H9 (cell line): ENCODE measurements around the gene PIGX. TPM values are rescaled to one million over a fixed set of nuclear protein-coding genes. Genes with fewer than 3 reads are reported as not detected.

ENCODE experiments used
- DNase-seq: peaks from one replicate; pipeline ENCODE4 v3.0.0-alpha.2; 2017
- H2AFZ ChIP-seq: one replicate; pipeline ENCODE4 v1.6.1; 2013; ENCODE audit warnings: mild to moderate bottlenecking, low read length, control low read depth, moderate library complexity
- H2AK5ac ChIP-seq: 2 replicates; pipeline ENCODE4 v1.6.1; 2013; ENCODE audit warnings: low read length, control low read depth, mixed read lengths; ENCODE audit not compliant: insufficient read length
- H2BK120ac ChIP-seq: one replicate; pipeline ENCODE4 v1.6.1; 2013; ENCODE audit warnings: low read depth, mild to moderate bottlenecking, low read length, control low read depth, inconsistent platforms; ENCODE audit not compliant: poor library complexity, severe bottlenecking
- H2BK12ac ChIP-seq: 2 replicates; pipeline ENCODE4 v1.6.1; 2013; ENCODE audit warnings: low read length, control low read depth, mixed read lengths, low read depth; ENCODE audit not compliant: insufficient read length
- H2BK15ac ChIP-seq: 2 replicates; pipeline ENCODE4 v1.6.1; 2013; ENCODE audit warnings: low read depth, low read length, control low read depth
- H2BK20ac ChIP-seq: one replicate; pipeline ENCODE4 v1.6.1; 2013; ENCODE audit warnings: low read depth, mild to moderate bottlenecking, low read length, control low read depth, inconsistent platforms; ENCODE audit not compliant: poor library complexity, severe bottlenecking
- H2BK5ac ChIP-seq: 2 replicates; pipeline ENCODE4 v1.6.1; 2013; ENCODE audit warnings: low read length, control low read depth, mixed read lengths; ENCODE audit not compliant: insufficient read length
- H3K14ac ChIP-seq: 2 replicates; pipeline ENCODE4 v1.6.1; 2013; ENCODE audit warnings: low read length, control low read depth; ENCODE audit not compliant: insufficient read depth
- H3K18ac ChIP-seq: 2 replicates; pipeline ENCODE4 v1.6.1; 2013; ENCODE audit warnings: low read depth, mild to moderate bottlenecking, mixed read lengths, low read length, control low read depth; ENCODE audit not compliant: insufficient read length
- H3K23ac ChIP-seq: 2 replicates; pipeline ENCODE4 v1.6.1; 2013; ENCODE audit warnings: low read length, control low read depth, mixed read lengths, low read depth; ENCODE audit not compliant: insufficient read length
- H3K23me2 ChIP-seq: 2 replicates; pipeline ENCODE4 v1.6.1; 2013; ENCODE audit warnings: low read depth, mild to moderate bottlenecking, mixed read lengths, low read length, control low read depth; ENCODE audit not compliant: insufficient read length, poor library complexity, severe bottlenecking
- H3K27ac ChIP-seq: 2 replicates; pipeline ENCODE4 v1.5.1; 2013; ENCODE audit warnings: low read length, control low read depth, mixed read lengths, low read depth; ENCODE audit not compliant: insufficient read length
- H3K27me3 ChIP-seq: 2 replicates; pipeline ENCODE4 v1.6.1; 2013; ENCODE audit warnings: low read length, control low read depth, inconsistent platforms; ENCODE audit not compliant: insufficient read depth
- H3K4ac ChIP-seq: 2 replicates; pipeline ENCODE4 v1.6.1; 2013; ENCODE audit warnings: low read depth, mild to moderate bottlenecking, control low read depth, inconsistent platforms, low read length, moderate library complexity
- H3K4me1 ChIP-seq: 2 replicates; pipeline ENCODE4 v1.6.1; 2013; ENCODE audit warnings: low read length, control low read depth, inconsistent platforms; ENCODE audit not compliant: insufficient read depth
- H3K4me2 ChIP-seq: 2 replicates; pipeline ENCODE4 v1.6.1; 2013; ENCODE audit warnings: low read length, control low read depth, mixed read lengths; ENCODE audit not compliant: insufficient read length, insufficient read depth
- H3K56ac ChIP-seq: 2 replicates; pipeline ENCODE4 v1.6.1; 2013; ENCODE audit warnings: low read depth, mild to moderate bottlenecking, mixed read lengths, low read length, control low read depth; ENCODE audit not compliant: insufficient read length
- H3K79me1 ChIP-seq: 2 replicates; pipeline ENCODE4 v1.6.1; 2013; ENCODE audit warnings: low read depth, mild to moderate bottlenecking, moderate library complexity, low read length, control low read depth, inconsistent platforms; ENCODE audit not compliant: insufficient read depth, poor library complexity, severe bottlenecking
- H3K79me2 ChIP-seq: 2 replicates; pipeline ENCODE4 v1.6.1; 2013; ENCODE audit warnings: low read length, control low read depth, inconsistent platforms; ENCODE audit not compliant: insufficient read depth
- H3K9ac ChIP-seq: 2 replicates; pipeline ENCODE4 v1.6.1; 2013; ENCODE audit warnings: low read length, control low read depth, mixed read lengths; ENCODE audit not compliant: insufficient read length; ENCODE audit errors: extremely low read depth
- H3K9me3 ChIP-seq: one replicate; pipeline ENCODE4 v1.6.1; 2013; ENCODE audit warnings: low read depth, low read length, inconsistent platforms; ENCODE audit not compliant: control insufficient read depth
- H3T11ph ChIP-seq: one replicate; pipeline ENCODE4 v1.6.1; 2013; ENCODE audit warnings: mild to moderate bottlenecking, low read length, control low read depth, inconsistent platforms
- H4K20me1 ChIP-seq: one replicate; pipeline ENCODE4 v1.6.1; 2013; ENCODE audit not compliant: control insufficient read depth, insufficient read length, insufficient read depth
- H4K5ac ChIP-seq: 2 replicates; pipeline ENCODE4 v1.6.1; 2013; ENCODE audit warnings: low read depth, mild to moderate bottlenecking, mixed read lengths, low read length, control low read depth; ENCODE audit not compliant: insufficient read length
- H4K8ac ChIP-seq: replicated peaks from 2 replicates; pipeline ENCODE4 v1.6.1; 2013; ENCODE audit warnings: low read length, control low read depth, mixed read lengths, low read depth; ENCODE audit not compliant: insufficient read length
- H4K91ac ChIP-seq: 2 replicates; pipeline ENCODE4 v1.6.1; 2013; ENCODE audit warnings: low read depth, mild to moderate bottlenecking, moderate library complexity, mixed read lengths, low read length, control low read depth; ENCODE audit not compliant: insufficient read length
- H3K27ac Mint-ChIP-seq, 3 experiments: 2 replicates in 2 of 3; 3 replicates in 1 of 3; pipeline ENCODE4 v1.8.0; 2020 to 2021; ENCODE audit warnings: mixed read lengths in 3 of 3, mild to moderate bottlenecking in 1 of 3, moderate library complexity in 1 of 3
- H3K27me3 Mint-ChIP-seq: 2 replicates; pipeline ENCODE4 v1.8.0; 2021; ENCODE audit warnings: low read depth, mild to moderate bottlenecking, moderate library complexity, mixed read lengths
- H3K36me3 Mint-ChIP-seq, 3 experiments: 2 replicates in 2 of 3; 3 replicates in 1 of 3; pipeline ENCODE4 v1.8.0; 2020 to 2021; ENCODE audit warnings: low read depth in 3 of 3, mixed read lengths in 3 of 3; ENCODE audit not compliant: insufficient read depth in 1 of 3
- H3K4me1 Mint-ChIP-seq, 2 experiments: 2 replicates each; pipeline ENCODE4 v1.8.0; 2020; ENCODE audit warnings: mixed read lengths in 2 of 2
- H3K4me3 Mint-ChIP-seq, 2 experiments: 2 replicates in 1 of 2; 3 replicates in 1 of 2; pipeline ENCODE4 v1.8.0; 2020 to 2021; ENCODE audit warnings: mild to moderate bottlenecking in 2 of 2, mixed read lengths in 2 of 2, moderate library complexity in 1 of 2
- H3K9me3 Mint-ChIP-seq, 2 experiments: 2 replicates in 1 of 2; 3 replicates in 1 of 2; pipeline ENCODE4 v1.8.0; 2020; ENCODE audit warnings: mild to moderate bottlenecking in 2 of 2, mixed read lengths in 2 of 2, moderate library complexity in 1 of 2
- CTCF ChIP-seq: fragments of 200-600 bp; sonication (generic); conservative IDR thresholded peaks from 3 replicates; pipeline ENCODE4 v1.8.0; 2021; ENCODE audit warnings: antibody characterized with exemption, mild to moderate bottlenecking
- WGBS: extraction: QIAGEN DNeasy Blood & Tissue Kit; methylation state at CpG from one replicate; pipeline ENCODE4 v1.1.7; 2013; ENCODE audit warnings: missing lambda C conversion rate, low lambda C conversion rate, mixed read lengths; ENCODE audit not compliant: insufficient read length; ENCODE audit errors: extremely low coverage; 5-methylcytosine and 5-hydroxymethylcytosine counted together
- total RNA-seq: library from RNA; stranded (reverse); gene quantifications from 2 replicates; pipeline ENCODE4 v1.2.1, GENCODE V29; 2021

The PIGX gene
- total RNA-seq, 1 experiment from 2014 or later: 20.0 TPM

GRCh38 chr3:196677931-196678330, 34.2 kb upstream of the PIGX start:
- Histone ChIP-seq H3K23ac (no peak overlapping the region), H3K56ac (no peak overlapping the region), H3K9ac (no peak overlapping the region), H3K4ac (no peak overlapping the region), H3K14ac (no peak overlapping the region), H3K4me2 (no peak overlapping the region), H2BK20ac (no peak overlapping the region), H3T11ph (no peak overlapping the region), H2AFZ (no peak overlapping the region), H3K18ac (no peak overlapping the region), H2BK12ac (no peak overlapping the region), H4K91ac (no peak overlapping the region), H2BK5ac (no peak overlapping the region), H3K79me2 (no peaks in the 10 kb centered on the region), H2BK15ac (no peak overlapping the region), H3K23me2 (no peaks in the 10 kb centered on the region), H3K27me3 (no peaks in the 10 kb centered on the region), H2BK120ac (no peak overlapping the region), H2AK5ac (no peak overlapping the region), H4K20me1 (no peaks in the 10 kb centered on the region), H3K4me1 (no peaks in the 10 kb centered on the region), H3K27ac (no peak overlapping the region), H4K5ac (no peak overlapping the region), H3K9me3 (no peaks in the 10 kb centered on the region), H3K79me1 (no peaks in the 10 kb centered on the region), H4K8ac (no peak overlapping the region)
- TF ChIP-seq CTCF: no peak
- no peak overlapping the region for H3K27ac Mint-ChIP-seq
- peaks cover 0 to 4% of the 10 kb centered on the region in 2 experiments; a peak in 1 of 5 replicates for H3K9me3 Mint-ChIP-seq
- peaks cover 11 to 19% of the 10 kb centered on the region in 2 experiments for H3K4me1 Mint-ChIP-seq
- H3K36me3 Mint-ChIP-seq: peaks cover 0 to 6% (median 0%) of the 10 kb centered on the region in 3 experiments; a peak in 4 of 7 replicates
- DNase-seq: no peak
- no peaks in the 10 kb centered on the region for H3K27me3 Mint-ChIP-seq
- no CpG with 5 or more reads among the region's 1 CpG for WGBS
- no peak overlapping the region for H3K4me3 Mint-ChIP-seq
